ENCODE data around the gene MOSMO. TPM values are rescaled to one million over a fixed set of nuclear protein-coding genes. Genes with fewer than 3 reads are reported as not detected.
"Not testable (repeated sequence)": the region's sequence is repeated elsewhere in the genome, so short reads cannot be mapped to it uniquely, and the experiment has no call there.

Gene MOSMO
- total RNA-seq, 1 experiment from 2014 or later: 30.1 TPM

DNA sequence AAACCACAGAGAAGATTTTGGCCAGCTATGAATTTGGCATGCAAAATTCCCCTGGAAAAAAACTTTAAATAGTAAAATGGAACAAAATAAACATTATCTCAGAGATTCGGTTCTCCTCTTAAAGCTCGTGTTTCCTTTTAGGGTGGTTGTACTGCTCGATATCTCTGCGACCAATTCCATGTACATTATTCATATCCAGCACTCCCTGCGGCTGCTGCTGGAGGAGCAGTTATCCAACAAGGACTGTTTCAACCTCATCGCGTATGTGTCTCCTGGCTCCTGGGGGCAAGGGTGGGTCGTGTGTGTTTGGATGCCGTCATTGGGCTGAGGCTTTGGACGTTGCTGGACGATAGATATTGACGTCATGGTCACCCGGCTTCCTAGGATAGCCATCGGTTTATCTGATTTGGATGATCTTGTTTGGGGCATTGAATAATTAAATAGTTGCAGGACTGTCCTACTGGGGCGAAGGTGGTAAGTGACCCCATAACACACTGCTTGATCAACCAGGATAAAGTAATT, 118.2 kb downstream of the MOSMO start:
- Mint-ChIP-seq H3K27ac (ENCODE audit: unreplicated experiment) (no peak overlapping the region), H3K4me1 (ENCODE audit: low read depth, unreplicated experiment) (no peaks in the 10 kb centered on the region), H3K4me3 (ENCODE audit: low read depth, unreplicated experiment) (no peak overlapping the region), H3K36me3 (ENCODE audit: insufficient read depth, unreplicated experiment) (no peaks in the 10 kb centered on the region), H3K9me3 (ENCODE audit: low read depth, unreplicated experiment) (peaks cover 8% of the 10 kb centered on the region), H3K27me3 (ENCODE audit: unreplicated experiment) (peaks cover 61% of the 10 kb centered on the region)
- intact Hi-C loops (cut with micrococcal nuclease; ENCODE audit: unreplicated experiment): no loop called here
- TF ChIP-seq, protein P1, sequence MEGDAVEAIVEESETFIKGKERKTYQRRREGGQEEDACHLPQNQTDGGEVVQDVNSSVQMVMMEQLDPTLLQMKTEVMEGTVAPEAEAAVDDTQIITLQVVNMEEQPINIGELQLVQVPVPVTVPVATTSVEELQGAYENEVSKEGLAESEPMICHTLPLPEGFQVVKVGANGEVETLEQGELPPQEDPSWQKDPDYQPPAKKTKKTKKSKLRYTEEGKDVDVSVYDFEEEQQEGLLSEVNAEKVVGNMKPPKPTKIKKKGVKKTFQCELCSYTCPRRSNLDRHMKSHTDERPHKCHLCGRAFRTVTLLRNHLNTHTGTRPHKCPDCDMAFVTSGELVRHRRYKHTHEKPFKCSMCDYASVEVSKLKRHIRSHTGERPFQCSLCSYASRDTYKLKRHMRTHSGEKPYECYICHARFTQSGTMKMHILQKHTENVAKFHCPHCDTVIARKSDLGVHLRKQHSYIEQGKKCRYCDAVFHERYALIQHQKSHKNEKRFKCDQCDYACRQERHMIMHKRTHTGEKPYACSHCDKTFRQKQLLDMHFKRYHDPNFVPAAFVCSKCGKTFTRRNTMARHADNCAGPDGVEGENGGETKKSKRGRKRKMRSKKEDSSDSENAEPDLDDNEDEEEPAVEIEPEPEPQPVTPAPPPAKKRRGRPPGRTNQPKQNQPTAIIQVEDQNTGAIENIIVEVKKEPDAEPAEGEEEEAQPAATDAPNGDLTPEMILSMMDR (IDR thresholded peaks at IDR 0.05; ENCODE audit: unreplicated experiment): no peak
- DNase-seq: no peak
- CTCF ChIA-PET: no interaction called here
- no TSS peak for BruUV-seq (replicated peaks)

DNA sequence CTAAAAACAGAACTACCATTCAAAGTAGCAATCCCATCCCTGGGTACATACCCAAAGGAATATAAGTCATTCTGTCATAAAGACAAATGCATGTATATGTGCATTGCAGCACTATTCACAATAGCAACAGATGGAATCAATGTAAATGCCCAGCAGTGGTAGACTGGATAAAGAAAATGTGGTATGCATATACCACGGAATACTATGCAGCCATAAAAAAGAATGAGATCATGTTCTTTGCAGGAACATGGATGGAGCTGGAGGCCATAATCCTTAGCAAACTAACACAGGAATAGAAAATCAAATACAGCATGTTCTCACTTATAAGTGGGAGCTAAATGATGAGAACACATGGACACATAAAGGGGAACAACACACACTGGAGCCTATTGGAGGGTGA, 120.6 kb downstream of the MOSMO start:
- BruUV-seq (replicated peaks); H3K4me3 Mint-ChIP-seq (ENCODE audit: low read depth, unreplicated experiment); DNase-seq; H3K9me3 Mint-ChIP-seq (ENCODE audit: low read depth, unreplicated experiment); H3K4me1 Mint-ChIP-seq (ENCODE audit: low read depth, unreplicated experiment); H3K27ac Mint-ChIP-seq (ENCODE audit: unreplicated experiment); intact Hi-C loops (cut with micrococcal nuclease; ENCODE audit: unreplicated experiment); CTCF ChIA-PET; H3K36me3 Mint-ChIP-seq (ENCODE audit: insufficient read depth, unreplicated experiment): not testable (repeated sequence)
- H3K27me3 Mint-ChIP-seq (ENCODE audit: unreplicated experiment): peaks cover 37% of the 10 kb centered on the region

DNA sequence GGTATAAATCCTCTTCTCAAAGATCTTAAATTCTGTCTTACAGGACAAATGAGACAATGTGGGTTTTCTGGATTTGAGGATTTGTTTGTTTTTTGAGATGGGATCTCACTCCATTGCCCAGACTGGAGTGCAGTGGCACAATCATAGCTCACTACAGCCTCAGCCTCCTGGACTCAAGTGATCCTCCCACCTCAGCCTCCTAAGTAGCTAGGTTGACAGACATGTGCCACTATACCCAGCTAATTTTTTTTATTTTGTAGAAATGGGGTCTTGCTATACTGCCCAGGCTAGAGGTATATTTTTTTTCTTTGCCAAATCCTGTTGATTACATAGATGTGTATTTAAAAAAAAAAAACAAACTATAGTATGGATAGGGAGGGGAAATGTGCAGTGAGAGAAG, 122.6 kb downstream of the MOSMO start:
- H3K9me3 Mint-ChIP-seq (ENCODE audit: low read depth, unreplicated experiment): peaks cover 5% of the 10 kb centered on the region
- no peaks in the 10 kb centered on the region for H3K4me1 Mint-ChIP-seq (ENCODE audit: low read depth, unreplicated experiment)
- CTCF ChIA-PET: interaction anchor here (0.9 kb wide), 1 partner anchor 58 kb away, joined by 3 read pairs; no protein-coding TSS in a partner anchor
- intact Hi-C loops (cut with micrococcal nuclease; ENCODE audit: unreplicated experiment): no loop called here
- peaks cover 51% of the 10 kb centered on the region for H3K27me3 Mint-ChIP-seq (ENCODE audit: unreplicated experiment)
- DNase-seq: no peak
- TF ChIP-seq, protein P1 (IDR thresholded peaks at IDR 0.05; ENCODE audit: unreplicated experiment): no peak
- H3K27ac Mint-ChIP-seq (ENCODE audit: unreplicated experiment): no peak overlapping the region
- no TSS peak for BruUV-seq (replicated peaks)
- H3K36me3 Mint-ChIP-seq (ENCODE audit: insufficient read depth, unreplicated experiment): no peaks in the 10 kb centered on the region
- H3K4me3 Mint-ChIP-seq (ENCODE audit: low read depth, unreplicated experiment): no peak overlapping the region

DNA sequence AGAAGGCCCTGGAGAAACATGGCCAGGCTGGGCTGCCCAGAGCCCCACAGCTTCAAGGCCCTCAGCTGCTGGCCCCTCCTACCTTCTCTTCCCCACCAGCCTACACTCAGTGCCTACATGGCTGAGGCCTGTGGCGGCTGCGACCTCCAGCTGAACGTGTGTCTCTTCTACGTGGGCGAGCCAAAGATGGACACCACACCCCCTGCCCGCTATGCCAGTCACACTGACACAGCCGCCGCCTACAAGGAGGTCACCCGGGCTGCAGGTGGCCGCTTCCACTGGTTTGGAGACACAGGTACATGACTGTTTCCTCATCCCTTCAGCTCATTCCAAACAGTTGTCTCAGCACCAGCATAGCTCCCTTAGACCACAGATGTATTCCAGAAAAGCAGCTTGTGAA, 124.9 kb downstream of the MOSMO start:
- H3K4me3 Mint-ChIP-seq (ENCODE audit: low read depth, unreplicated experiment): no peak overlapping the region
- no peaks in the 10 kb centered on the region for H3K36me3 Mint-ChIP-seq (ENCODE audit: insufficient read depth, unreplicated experiment)
- no peak overlapping the region for H3K27ac Mint-ChIP-seq (ENCODE audit: unreplicated experiment)
- H3K4me1 Mint-ChIP-seq (ENCODE audit: low read depth, unreplicated experiment): no peaks in the 10 kb centered on the region
- BruUV-seq (replicated peaks): no TSS peak
- TF ChIP-seq, protein P1 (IDR thresholded peaks at IDR 0.05; ENCODE audit: unreplicated experiment): no peak
- CTCF ChIA-PET: interaction anchor here (0.7 kb wide), 1 partner anchor 321 kb away, joined by 4 read pairs; no protein-coding TSS in a partner anchor
- no peak for DNase-seq
- peaks cover 67% of the 10 kb centered on the region for H3K27me3 Mint-ChIP-seq (ENCODE audit: unreplicated experiment)
- peaks cover 5% of the 10 kb centered on the region for H3K9me3 Mint-ChIP-seq (ENCODE audit: low read depth, unreplicated experiment)
- intact Hi-C loops (cut with micrococcal nuclease; ENCODE audit: unreplicated experiment): no loop called here

Other genes with a start within 250 kb of the MOSMO start
- gene NPIPB4, start 150.4 kb upstream of the MOSMO start, total RNA-seq (2022): 203 and 207 TPM in 2 replicates
- gene UQCRC2, start 54.8 kb upstream of the MOSMO start, total RNA-seq (2022): 328 and 343 TPM in 2 replicates
- gene PDZD9, start 7.0 kb upstream of the MOSMO start, total RNA-seq (2022): not detected in 2 replicates
- 0.33 and 0.51 TPM in 2 replicates for gene VWA3A, start 84.4 kb downstream of the MOSMO start, total RNA-seq (2022)
- not detected in 2 replicates for gene SDR42E2, start 154.4 kb downstream of the MOSMO start, total RNA-seq (2022)
- 25.8 and 31.8 TPM in 2 replicates for gene EEF2K, start 198.2 kb downstream of the MOSMO start, total RNA-seq (2022)

Measured in Calu3 (cell line).